Measurements from ENCODE around the gene PPP1R9A. TPM values are rescaled to one million over a fixed set of nuclear protein-coding genes. Genes with fewer than 3 reads are reported as not detected.

PPP1R9A gene
- total RNA-seq, result 11.2 and 17.2 TPM in 2 replicates

GRCh38 chr7:94907026-94907810 is at the start of gene PPP1R9A:
PPP1R9A (plus strand) TSS chr7:94907594; CDS start chr7:94910114, 2,520 bp downstream.

GRCh38 chr7:95324431-95324830 is 417.0 kb downstream of the PPP1R9A start, which contains the start of gene PON1:
PON1 (minus strand) TSS chr7:95324532; CDS start chr7:95324475, 57 bp downstream.

